Gastroesophageal sphincter (tissue), 4 donors: ENCODE results near the gene PRSS8. TPM values are rescaled to one million over a fixed set of nuclear protein-coding genes. Genes with fewer than 3 reads are reported as not detected.

Source experiments
- ATAC-seq: fragments of 150-250 bp; one replicate; pipeline ENCODE4 v1.9.1; 2016; ENCODE audit warnings: mild to moderate bottlenecking, moderate library complexity
- H3K27ac ChIP-seq, 4 donors: fragments of 200-600 bp; sonication (generic) in 3 of 4; 1 replicate in 3 of 4; 2 replicates in 1 of 4; pipeline ENCODE4 v1.5.1; 2016 to 2019
- H3K27me3 ChIP-seq: fragments of 200-600 bp; sonication (generic); one replicate; pipeline ENCODE4 v1.5.1; 2019
- H3K36me3 ChIP-seq, 2 donors: fragments of 200-600 bp; sonication (generic); one replicate each; pipeline ENCODE4 v1.5.1; 2019; ENCODE audit warnings: control low read depth in 1 of 2
- H3K4me1 ChIP-seq, 3 donors: fragments of 200-600 bp; sonication (generic); 1 replicate in 2 of 3; 2 replicates in 1 of 3; pipeline ENCODE4 v1.5.1; 2016 to 2019; ENCODE audit warnings: control low read depth in 2 of 3
- H3K4me3 ChIP-seq, 2 donors: fragments of 200-600 bp; sonication (generic); one replicate each; pipeline ENCODE4 v1.5.1; 2019; ENCODE audit warnings: mild to moderate bottlenecking in 1 of 2, moderate library complexity in 1 of 2
- H3K9me3 ChIP-seq, 3 donors: fragments of 200-600 bp; sonication (generic); one replicate each; pipeline ENCODE4 v1.5.1; 2017 to 2019; ENCODE audit warnings: control low read depth in 2 of 3
- CTCF ChIP-seq, 4 experiments: fragments of 200-600 bp in 2 of 4; fragments of 450-650 bp in 2 of 4; sonication (generic) in 1 of 4; IDR thresholded peaks; one replicate each; pipeline ENCODE4 v1.5.1; 2017 to 2019; ENCODE audit warnings: antibody characterized with exemption in 4 of 4, mild to moderate bottlenecking in 2 of 4, moderate library complexity in 2 of 4
- EP300 ChIP-seq: sonication (generic); formaldehyde crosslinking; IDR thresholded peaks from one replicate; pipeline ENCODE4 v1.6.1; 2017; ENCODE audit warnings: antibody characterized with exemption, mild to moderate bottlenecking
- POLR2A ChIP-seq, 2 donors: fragments of 450-650 bp; IDR thresholded peaks; one replicate each; pipeline ENCODE4 v1.6.1; 2017; ENCODE audit warnings: antibody characterized with exemption in 2 of 2, mild to moderate bottlenecking in 2 of 2, moderate library complexity in 1 of 2
- POLR2AphosphoS5 ChIP-seq: sonication (generic); formaldehyde crosslinking; IDR thresholded peaks from one replicate; pipeline ENCODE4 v1.6.1; 2017; ENCODE audit warnings: antibody characterized with exemption
- WGBS, 2 donors: methylation state at CpG; one replicate each; pipeline ENCODE4 v1.1.5; 2018; ENCODE audit warnings: low coverage in 1 of 2; 5-methylcytosine and 5-hydroxymethylcytosine counted together
- total RNA-seq, 4 donors: library from RNA; depleted of rRNA; stranded (reverse); fragments of >200 nt; gene quantifications; one replicate each; pipeline ENCODE4 v1.1.0, GENCODE V29; 2016

Gene PRSS8
- total RNA-seq, 4 donors from 2014 or later = 4.1 TPM; not detected in 3

- Histone ChIP-seq H3K4me3 (no peak overlapping the region), H3K27ac (no peak overlapping the region), H3K27me3 (peaks cover 18% of the 10 kb centered on the region), H3K9me3 (no peaks in the 10 kb centered on the region), H3K36me3 (peaks cover 0 to 72% of the 10 kb centered on the region in 2 donors), H3K4me1 (peaks cover 0 to 22% (median 3%) of the 10 kb centered on the region in 3 donors)
- ATAC-seq = no peak
- TF ChIP-seq POLR2A (IDR thresholded peaks at IDR 0.05) (no peak), POLR2AphosphoS5 (no peak), CTCF (IDR thresholded peaks at IDR 0.05) (no peak), EP300 (no peak)
- WGBS, 2 donors = 67% methylated on average over 1 of the region's 11 CpGs; no CpG with 5 or more reads in 1 of the 2 donors
Observed at GRCh38 chr16:31131416-31131815, 4.1 kb downstream of the PRSS8 start.

GRCh38 chr16:31130899-31131298 is 4.6 kb downstream of the PRSS8 start:
- 65% methylated on average over 2 of the region's 6 CpGs; no CpG with 5 or more reads in 1 of the 2 donors for WGBS, 2 donors
- no peak for TF ChIP-seq CTCF (IDR thresholded peaks at IDR 0.05)
- no peak for TF ChIP-seq EP300
- TF ChIP-seq POLR2AphosphoS5 = no peak
- TF ChIP-seq POLR2A (IDR thresholded peaks at IDR 0.05) = no peak
- peaks cover 0 to 22% (median 3%) of the 10 kb centered on the region in 3 donors for H3K4me1 ChIP-seq
- H3K36me3 ChIP-seq = peaks cover 0 to 77% of the 10 kb centered on the region in 2 donors
- no peaks in the 10 kb centered on the region for H3K9me3 ChIP-seq
- H3K27me3 ChIP-seq = peaks cover 14% of the 10 kb centered on the region
- no peak for ATAC-seq
- H3K27ac ChIP-seq = no peak overlapping the region
- H3K4me3 ChIP-seq = no peak overlapping the region

- no peak for TF ChIP-seq POLR2AphosphoS5
- no peak for TF ChIP-seq EP300
- TF ChIP-seq POLR2A (IDR thresholded peaks at IDR 0.05) = no peak
- TF ChIP-seq CTCF (IDR thresholded peaks at IDR 0.05) = no peak
- WGBS, 2 donors = 90% methylated on average over 2 of the region's 10 CpGs; no CpG with 5 or more reads in 1 of the 2 donors
- peaks cover 0 to 79% of the 10 kb centered on the region in 2 donors for H3K36me3 ChIP-seq
- H3K4me1 ChIP-seq = peaks cover 0 to 22% (median 3%) of the 10 kb centered on the region in 3 donors
- H3K4me3 ChIP-seq = no peak overlapping the region
- no peaks in the 10 kb centered on the region for H3K9me3 ChIP-seq
- peak overlapping the region in 3 of 4 donors; percentile 59 to 63 (median 61) for H3K27ac ChIP-seq
- H3K27me3 ChIP-seq = peaks cover 9% of the 10 kb centered on the region
- ATAC-seq = no peak
Observed at GRCh38 chr16:31130336-31130891, 5.1 kb downstream of the PRSS8 start.

GRCh38 chr16:31129568-31130335 is 5.8 kb downstream of the PRSS8 start:
- H3K27ac ChIP-seq = peak overlapping the region in 3 of 4 donors; percentile 59 to 63 (median 61)
- H3K9me3 ChIP-seq = no peaks in the 10 kb centered on the region
- WGBS, 2 donors = 60 to 77% methylated on average over 3 to 8 of the region's 29 CpGs
- no peak for ATAC-seq
- TF ChIP-seq EP300 = no peak
- TF ChIP-seq POLR2A (IDR thresholded peaks at IDR 0.05) = no peak
- no peak for TF ChIP-seq CTCF (IDR thresholded peaks at IDR 0.05)
- TF ChIP-seq POLR2AphosphoS5 = peak; percentile 41
- H3K36me3 ChIP-seq = peaks cover 0 to 82% of the 10 kb centered on the region in 2 donors
- no peak overlapping the region for H3K4me3 ChIP-seq
- peaks cover 0 to 17% (median 0%) of the 10 kb centered on the region in 3 donors for H3K4me1 ChIP-seq
- H3K27me3 ChIP-seq = peaks cover 3% of the 10 kb centered on the region
